Testis (tissue), 3 donors: ENCODE measurements around the gene TBC1D24. TPM values are rescaled to one million over a fixed set of nuclear protein-coding genes. Genes with fewer than 3 reads are reported as not detected.

ENCODE experiments used
- DNase-seq: peaks from one replicate; pipeline ENCODE4 v3.0.0-alpha.2; 2019
- H3K27ac ChIP-seq, 2 donors: fragments of 200-600 bp; sonication (generic); one replicate each; pipeline ENCODE4 v1.5.1; 2019
- H3K27me3 ChIP-seq: fragments of 200-600 bp; sonication (generic); one replicate; pipeline ENCODE4 v1.5.1; 2019
- H3K36me3 ChIP-seq: fragments of 200-600 bp; sonication (generic); one replicate; pipeline ENCODE4 v1.5.1; 2017; ENCODE audit warnings: low read depth; ENCODE audit errors: missing control alignments
- H3K4me1 ChIP-seq: fragments of 200-600 bp; sonication (generic); one replicate; pipeline ENCODE4 v1.5.1; 2019
- H3K4me3 ChIP-seq, 2 donors: fragments of 200-600 bp; sonication (generic); one replicate each; pipeline ENCODE4 v1.5.1; 2017 to 2019
- H3K9me3 ChIP-seq: fragments of 200-600 bp; sonication (generic); one replicate; pipeline ENCODE4 v1.5.1; 2017
- CTCF ChIP-seq, 3 experiments: fragments of 450-650 bp in 2 of 3; fragments of 200-600 bp in 1 of 3; sonication (generic) in 1 of 3; IDR thresholded peaks; one replicate each; pipeline ENCODE4 v1.5.1; 2016 to 2019; ENCODE audit warnings: antibody characterized with exemption in 3 of 3, mild to moderate bottlenecking in 2 of 3, moderate library complexity in 1 of 3
- POLR2A ChIP-seq: fragments of 450-650 bp; IDR thresholded peaks from one replicate; pipeline ENCODE4 v1.6.1; 2017; ENCODE audit warnings: antibody characterized with exemption, mild to moderate bottlenecking, moderate library complexity
- WGBS, 2 donors: methylation state at CpG; one replicate each; pipeline ENCODE4 v1.1.5; 2018; 5-methylcytosine and 5-hydroxymethylcytosine counted together
- intact Hi-C: fragments of 100-400 bp; cut with DNase I; formaldehyde crosslinking; loops from one replicate; pipeline ENCODE4 v1.15.1; 2023; ENCODE audit warnings: low total_unique reads
- polyA plus RNA-seq: library from polyadenylated mRNA; stranded (reverse); fragments of 350-450 nt; fragmentation: Illumina TruSeq; extraction: RNeasy Lipid Tissue Mini Kit (QIAGEN cat#74804); gene quantifications from one replicate; pipeline ENCODE4 v1.2.3, GENCODE V29; 2014; ENCODE audit warnings: low read depth, low replicate concordance; ENCODE audit not compliant: insufficient read depth
- total RNA-seq, 2 donors: library from RNA; depleted of rRNA; stranded (reverse); fragments of >200 nt; gene quantifications; one replicate each; pipeline ENCODE4 v1.2.3, GENCODE V29; 2016

The TBC1D24 gene
- total and polyA plus RNA-seq, 3 donors from 2014 or later: 5.3 to 13.5 (median 11.2) TPM

DNA sequence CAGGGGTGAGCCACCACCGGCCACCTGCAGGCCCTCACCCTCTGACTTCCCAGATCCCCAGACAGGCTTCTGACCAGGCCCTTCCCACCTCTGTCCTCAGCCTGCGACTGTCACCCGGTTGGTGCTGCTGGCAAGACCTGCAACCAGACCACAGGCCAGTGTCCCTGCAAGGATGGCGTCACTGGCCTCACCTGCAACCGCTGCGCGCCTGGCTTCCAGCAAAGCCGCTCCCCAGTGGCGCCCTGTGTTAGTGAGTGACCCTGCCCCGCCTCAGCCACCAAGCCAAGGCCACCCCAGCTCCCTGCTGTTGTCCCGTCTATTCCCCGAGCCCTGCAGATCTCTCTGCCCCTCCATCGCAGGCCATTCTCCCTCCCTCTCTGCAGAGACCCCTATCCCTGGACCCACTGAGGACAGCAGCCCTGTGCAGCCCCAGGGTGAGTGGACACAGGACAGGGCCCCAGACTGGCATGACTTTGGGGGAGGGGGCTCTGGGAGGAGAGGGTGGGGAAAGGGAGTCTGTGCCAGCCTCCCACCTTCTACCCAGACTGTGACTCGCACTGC lies 2.0 kb upstream of the TBC1D24 start:
- Histone ChIP-seq H3K4me1 (peaks cover 39% of the 10 kb centered on the region), H3K36me3 (no peaks in the 10 kb centered on the region), H3K4me3 (no peak overlapping the region), H3K9me3 (no peaks in the 10 kb centered on the region), H3K27ac (no peak overlapping the region), H3K27me3 (no peaks in the 10 kb centered on the region)
- whole genome bisulfite sequencing, 2 donors: 74 to 90% methylated on average over 6 to 14 of the region's 14 CpGs
- TF ChIP-seq POLR2A: no peak
- TF ChIP-seq CTCF (IDR thresholded peaks at IDR 0.05): no peak
- intact Hi-C loops: no loop called here
- DNase-seq: no peak

DNA sequence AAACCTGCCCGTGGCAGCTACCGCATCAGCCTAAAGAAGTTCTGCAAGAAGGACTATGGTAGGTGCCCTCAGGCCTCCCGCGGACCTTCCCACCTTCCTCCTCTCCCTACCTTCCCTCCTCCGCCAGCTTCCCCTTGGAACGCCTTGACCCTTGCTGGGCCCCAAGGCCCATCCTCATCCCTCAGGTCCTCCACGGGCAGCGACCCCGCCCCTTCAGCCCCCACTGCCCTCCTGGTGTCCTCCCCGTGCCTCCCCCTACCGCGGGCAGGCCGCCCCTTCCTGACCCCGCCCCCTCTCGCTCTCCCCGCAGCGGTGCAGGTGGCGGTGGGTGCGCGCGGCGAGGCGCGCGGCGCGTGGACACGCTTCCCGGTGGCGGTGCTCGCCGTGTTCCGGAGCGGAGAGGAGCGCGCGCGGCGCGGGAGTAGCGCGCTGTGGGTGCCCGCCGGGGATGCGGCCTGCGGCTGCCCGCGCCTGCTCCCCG lies 1.4 kb upstream of the TBC1D24 start:
- WGBS, 2 donors: 7 to 30% methylated on average over 11 to 33 of the region's 49 CpGs
- Histone ChIP-seq H3K27ac (no peak overlapping the region), H3K27me3 (no peaks in the 10 kb centered on the region), H3K9me3 (no peaks in the 10 kb centered on the region), H3K4me1 (peaks cover 34% of the 10 kb centered on the region), H3K36me3 (no peaks in the 10 kb centered on the region), H3K4me3 (no peak overlapping the region)
- intact Hi-C loops: no loop called here
- DNase-seq: no peak
- TF ChIP-seq CTCF (IDR thresholded peaks at IDR 0.05) (no peak), POLR2A (no peak)

DNA sequence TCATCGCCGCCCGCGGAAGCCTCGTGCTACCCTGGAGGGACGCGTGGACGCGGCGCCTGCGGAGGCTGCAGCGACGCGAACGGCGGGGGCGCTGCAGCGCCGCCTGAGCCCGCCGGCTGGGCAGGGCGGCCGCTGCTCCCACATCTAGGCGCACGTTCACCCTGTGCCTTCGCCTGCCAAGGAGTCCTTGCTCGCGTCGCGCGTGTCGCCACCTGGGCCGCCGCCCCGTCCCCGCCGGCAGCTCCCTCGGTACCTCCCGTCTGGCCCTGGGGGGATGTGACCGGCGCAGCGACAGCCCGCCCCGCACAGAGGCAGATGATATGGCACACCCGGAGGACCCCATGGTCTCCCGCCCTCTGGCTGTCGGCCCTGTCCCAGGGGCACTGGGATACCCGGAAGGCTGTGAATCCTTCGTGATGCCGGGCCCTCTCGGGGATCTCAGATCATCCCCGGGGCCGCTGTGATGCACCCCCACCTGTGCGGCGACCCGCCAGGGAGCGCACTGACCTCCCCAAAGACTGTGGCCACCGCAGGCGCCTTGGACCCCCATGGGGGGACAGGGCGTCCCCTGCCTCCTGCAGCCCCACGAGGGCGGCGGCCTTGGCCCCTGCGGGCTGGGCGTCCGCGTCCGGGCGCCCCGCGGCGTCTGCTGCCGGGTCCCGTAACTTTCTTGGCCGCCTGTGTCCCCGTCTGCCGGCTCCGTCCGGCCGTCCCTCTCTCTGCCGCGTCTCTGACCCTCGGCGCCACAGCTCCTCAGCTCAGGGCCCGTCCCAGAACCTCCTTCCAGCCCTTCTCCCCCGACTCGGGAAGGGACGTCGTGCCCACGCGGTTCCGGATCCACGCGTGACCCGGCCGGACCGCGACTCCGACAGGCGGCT lies 689 bp upstream of the TBC1D24 start:
- H3K9me3 ChIP-seq: no peaks in the 10 kb centered on the region
- DNase-seq: peak; percentile 57
- intact Hi-C loops: no loop called here
- TF ChIP-seq CTCF (IDR thresholded peaks at IDR 0.05): peak in 1 of 3 experiments; percentile 23
- TF ChIP-seq POLR2A: no peak
- peak overlapping the region; percentile 69 to 71 for H3K4me3 ChIP-seq
- H3K4me1 ChIP-seq: peaks cover 27% of the 10 kb centered on the region
- H3K36me3 ChIP-seq: no peaks in the 10 kb centered on the region
- no peaks in the 10 kb centered on the region for H3K27me3 ChIP-seq
- WGBS, 2 donors: 0% methylated on average over 56 of the region's 100 CpGs; no CpG with 5 or more reads in 1 of the 2 donors
- peak overlapping the region; percentile 75 to 86 for H3K27ac ChIP-seq

- Histone ChIP-seq H3K27ac (no peak overlapping the region), H3K4me1 (peaks cover 19% of the 10 kb centered on the region), H3K4me3 (peak overlapping the region; percentile 61 to 71), H3K9me3 (no peaks in the 10 kb centered on the region), H3K27me3 (no peaks in the 10 kb centered on the region), H3K36me3 (no peaks in the 10 kb centered on the region)
- intact Hi-C loops: no loop called here
- DNase-seq: no peak
- TF ChIP-seq POLR2A: no peak
- no peak for TF ChIP-seq CTCF (IDR thresholded peaks at IDR 0.05)
- WGBS, 2 donors: 18 to 23% methylated on average over 12 to 25 of the region's 55 CpGs
Measured at GRCh38 chr16:2475413-2476344, 752 bp downstream of the TBC1D24 start.
